GM21529 (cell line): ENCODE measurements around the gene DGKG.

Source experiments
- ATAC-seq: cut with Tn5 transposase; IDR thresholded peaks from one replicate; pipeline ENCODE4 v1.9.1; 2021; ENCODE audit not compliant: unreplicated experiment

DGKG gene

GRCh38 chr3:186181901-186182300 lies 180.1 kb downstream of the DGKG start:
- ATAC-seq, result no peak

GRCh38 chr3:186180891-186181481 lies 181.0 kb downstream of the DGKG start:
- no peak for ATAC-seq

- no peak for ATAC-seq
Observed at GRCh38 chr3:186180151-186180550, 181.9 kb downstream of the DGKG start.

GRCh38 chr3:186178412-186178811 lies 183.6 kb downstream of the DGKG start:
- ATAC-seq, result no peak

- no peak for ATAC-seq
Observed at GRCh38 chr3:186176373-186176990, 185.6 kb downstream of the DGKG start.

GRCh38 chr3:186173224-186173815 lies 188.7 kb downstream of the DGKG start:
- ATAC-seq, result no peak

GRCh38 chr3:186172353-186172752 lies 189.7 kb downstream of the DGKG start:
- no peak for ATAC-seq

- no peak for ATAC-seq
Observed at GRCh38 chr3:186171521-186171920, 190.5 kb downstream of the DGKG start.

GRCh38 chr3:186170516-186170915 lies 191.5 kb downstream of the DGKG start:
- no peak for ATAC-seq

GRCh38 chr3:186169379-186169778 lies 192.7 kb downstream of the DGKG start:
- ATAC-seq, result no peak

- ATAC-seq, result no peak
Observed at GRCh38 chr3:186168976-186169375, 193.1 kb downstream of the DGKG start.

- no peak for ATAC-seq
Observed at GRCh38 chr3:186167646-186168395, 194.2 kb downstream of the DGKG start.

- no peak for ATAC-seq
Observed at GRCh38 chr3:186166491-186167288, 195.3 kb downstream of the DGKG start.

GRCh38 chr3:186166036-186166435 lies 196.0 kb downstream of the DGKG start:
- ATAC-seq, result no peak

- no peak for ATAC-seq
Observed at GRCh38 chr3:186165331-186165730, 196.7 kb downstream of the DGKG start.

GRCh38 chr3:186164696-186165095 lies 197.3 kb downstream of the DGKG start:
- no peak for ATAC-seq

- peak; percentile 82 for ATAC-seq
Observed at GRCh38 chr3:186162221-186162620, 199.8 kb downstream of the DGKG start.

- no peak for ATAC-seq
Observed at GRCh38 chr3:186160691-186161243, 201.3 kb downstream of the DGKG start.

GRCh38 chr3:186154641-186155040 lies 207.4 kb downstream of the DGKG start:
- ATAC-seq, result no peak

GRCh38 chr3:186152889-186153292 lies 209.1 kb downstream of the DGKG start:
- ATAC-seq, result peak; percentile 92

- ATAC-seq, result peak; percentile 18
Observed at GRCh38 chr3:186152361-186152798, 209.7 kb downstream of the DGKG start.
